ENCODE results near the gene KRT82. TPM values are rescaled to one million over a fixed set of nuclear protein-coding genes. Genes with fewer than 3 reads are reported as not detected.

Gene KRT82
- total RNA-seq, 1 experiment from 2014 or later = not detected

DNA sequence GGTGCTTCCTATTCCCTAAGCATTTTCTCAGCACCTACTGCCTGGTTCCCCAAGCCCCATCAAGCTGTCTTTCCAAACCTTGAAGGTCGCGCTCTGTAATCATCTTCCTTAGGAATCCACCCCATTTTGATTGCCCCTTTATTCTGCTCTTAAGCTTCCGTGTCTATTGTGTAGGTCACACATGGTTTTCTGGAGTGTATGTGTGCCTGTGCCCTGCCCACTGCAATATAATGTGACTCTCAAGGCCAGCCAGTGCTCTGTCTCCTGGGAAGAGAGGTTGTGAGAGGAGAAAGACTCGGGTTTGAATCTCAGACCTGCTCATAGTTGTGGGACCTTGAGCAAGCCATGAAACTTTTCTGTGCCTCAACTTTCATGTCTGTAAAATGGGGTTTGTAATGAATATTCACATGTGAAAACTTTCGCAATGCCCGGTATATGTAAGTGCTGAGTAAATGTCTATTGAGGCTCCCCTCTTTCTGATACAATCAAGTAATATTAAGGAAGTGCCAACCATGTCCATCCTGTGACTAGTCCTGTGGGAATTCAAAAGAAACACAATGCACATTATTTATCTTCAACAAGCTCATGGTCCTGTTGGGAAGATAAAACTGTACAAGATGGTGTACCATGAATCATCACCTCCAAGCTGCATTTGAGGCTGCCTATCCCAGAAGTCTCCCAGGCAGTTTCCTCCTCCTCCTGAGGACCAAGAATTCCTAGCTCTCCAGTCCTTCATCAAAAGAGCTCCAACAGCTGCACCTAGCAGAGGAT lies 28.8 kb upstream of the KRT82 start:
- intact Hi-C loops (cut with micrococcal nuclease) = no loop called here
- peaks cover 25% of the 10 kb centered on the region for H3K4me1 Mint-ChIP-seq (ENCODE audit: insufficient read depth, unreplicated experiment)
- H3K27me3 Mint-ChIP-seq (ENCODE audit: insufficient read depth, unreplicated experiment) = peaks cover 28% of the 10 kb centered on the region
- H3K27ac Mint-ChIP-seq (ENCODE audit: low read depth, unreplicated experiment) = no peak overlapping the region
- H3K36me3 Mint-ChIP-seq (ENCODE audit: insufficient read depth, unreplicated experiment) = no peaks in the 10 kb centered on the region
- H3K9me3 Mint-ChIP-seq (ENCODE audit: unreplicated experiment) = no peaks in the 10 kb centered on the region
- ChIA-PET POLR2A (interaction anchor here (0.9 to 1.2 kb wide), 2 partner anchors 8 to 18 kb away, joined by 4 to 5 read pairs; no protein-coding TSS in a partner anchor), CTCF (interaction anchor here (0.7 kb wide), 1 partner anchor 18 kb away, joined by 3 read pairs; no protein-coding TSS in a partner anchor)
- no TSS peak for BruUV-seq (replicated peaks)
- no peak for TF ChIP-seq CTCF (IDR thresholded peaks at IDR 0.05; ENCODE audit: unreplicated experiment)
- H3K4me3 Mint-ChIP-seq (ENCODE audit: unreplicated experiment) = no peak overlapping the region
- peak; percentile 20 for DNase-seq (ENCODE audit: unreplicated experiment)

- peaks cover 31% of the 10 kb centered on the region for H3K27me3 Mint-ChIP-seq (ENCODE audit: insufficient read depth, unreplicated experiment)
- H3K4me3 Mint-ChIP-seq (ENCODE audit: unreplicated experiment) = no peak within 1 kb of the TSS
- TF ChIP-seq CTCF (IDR thresholded peaks at IDR 0.05; ENCODE audit: unreplicated experiment) = no peak
- ChIA-PET POLR2A (no interaction called here), CTCF (no interaction called here)
- no peaks in the 10 kb centered on the region for H3K36me3 Mint-ChIP-seq (ENCODE audit: insufficient read depth, unreplicated experiment)
- no TSS peak for BruUV-seq (replicated peaks)
- no peak within 1 kb of the TSS for H3K27ac Mint-ChIP-seq (ENCODE audit: low read depth, unreplicated experiment)
- intact Hi-C loops (cut with micrococcal nuclease) = no loop called here
- peaks cover 25% of the 10 kb centered on the region for H3K4me1 Mint-ChIP-seq (ENCODE audit: insufficient read depth, unreplicated experiment)
- peak; percentile 47 for DNase-seq (ENCODE audit: unreplicated experiment)
- no peaks in the 10 kb centered on the region for H3K9me3 Mint-ChIP-seq (ENCODE audit: unreplicated experiment)
These were observed 28.1 kb upstream of the KRT82 start, which contains the start of gene KRT75 for GRCh38 chr12:52434081-52434733. TSS of gene KRT75 (minus strand) at chr12:52434371. CDS start at chr12:52434304, 67 bp downstream.

DNA sequence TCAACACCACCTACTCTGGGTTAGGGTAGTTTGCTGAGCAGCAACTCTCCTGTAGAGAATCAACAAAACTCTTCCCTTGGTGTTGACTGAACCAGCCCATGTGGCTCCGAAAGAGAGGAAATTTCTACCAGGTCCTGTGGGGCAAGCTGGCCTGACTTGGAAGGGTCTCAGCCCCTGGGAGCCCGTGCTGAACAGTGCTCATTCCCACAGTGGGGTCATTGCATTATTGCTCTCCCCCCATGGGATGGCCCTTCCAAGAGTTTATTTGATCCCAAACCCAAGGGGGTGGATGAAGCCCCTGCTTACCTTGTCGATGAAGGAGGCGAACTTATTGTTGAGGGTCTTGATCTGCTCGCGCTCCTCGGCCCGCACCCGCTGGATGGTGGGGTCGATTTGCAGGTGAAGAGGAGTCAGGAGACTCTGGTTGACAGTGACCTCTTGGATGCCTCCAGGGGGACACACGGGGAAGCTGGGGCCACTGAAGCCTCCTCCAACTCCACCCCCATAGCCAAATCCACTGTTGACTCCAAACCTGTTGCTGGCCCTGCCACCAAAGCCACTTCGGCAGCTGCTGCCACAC lies 27.5 kb upstream of the KRT82 start:
- TF ChIP-seq CTCF (IDR thresholded peaks at IDR 0.05; ENCODE audit: unreplicated experiment) = no peak
- CTCF ChIA-PET = interaction anchor here (0.5 kb wide), 1 partner anchor 41 kb away, joined by 3 read pairs; no protein-coding TSS in a partner anchor
- no TSS peak for BruUV-seq (replicated peaks)
- intact Hi-C loops (cut with micrococcal nuclease) = no loop called here
- DNase-seq (ENCODE audit: unreplicated experiment) = no peak
- no peak overlapping the region for H3K27ac Mint-ChIP-seq (ENCODE audit: low read depth, unreplicated experiment)
- no peaks in the 10 kb centered on the region for H3K9me3 Mint-ChIP-seq (ENCODE audit: unreplicated experiment)
- H3K27me3 Mint-ChIP-seq (ENCODE audit: insufficient read depth, unreplicated experiment) = peaks cover 37% of the 10 kb centered on the region
- POLR2A ChIA-PET = no interaction called here
- peaks cover 22% of the 10 kb centered on the region for H3K4me1 Mint-ChIP-seq (ENCODE audit: insufficient read depth, unreplicated experiment)
- no peaks in the 10 kb centered on the region for H3K36me3 Mint-ChIP-seq (ENCODE audit: insufficient read depth, unreplicated experiment)
- H3K4me3 Mint-ChIP-seq (ENCODE audit: unreplicated experiment) = no peak overlapping the region

GRCh38 chr12:52432559-52433207 lies 26.5 kb upstream of the KRT82 start:
- intact Hi-C loops (cut with micrococcal nuclease) = no loop called here
- no peak for DNase-seq (ENCODE audit: unreplicated experiment)
- Mint-ChIP-seq H3K4me3 (ENCODE audit: unreplicated experiment) (no peak overlapping the region), H3K9me3 (ENCODE audit: unreplicated experiment) (no peaks in the 10 kb centered on the region), H3K27ac (ENCODE audit: low read depth, unreplicated experiment) (no peak overlapping the region), H3K36me3 (ENCODE audit: insufficient read depth, unreplicated experiment) (no peaks in the 10 kb centered on the region), H3K4me1 (ENCODE audit: insufficient read depth, unreplicated experiment) (peaks cover 19% of the 10 kb centered on the region), H3K27me3 (ENCODE audit: insufficient read depth, unreplicated experiment) (peaks cover 42% of the 10 kb centered on the region)
- ChIA-PET CTCF (no interaction called here), POLR2A (interaction anchor here (1.3 kb wide), 1 partner anchor 53 kb away, joined by 5 read pairs; no protein-coding TSS in a partner anchor)
- BruUV-seq (replicated peaks) = no TSS peak
- TF ChIP-seq CTCF (IDR thresholded peaks at IDR 0.05; ENCODE audit: unreplicated experiment) = no peak

All from MCF 10A (cell line).